ENCODE measurements around the gene PIPOX. TPM values are rescaled to one million over a fixed set of nuclear protein-coding genes. Genes with fewer than 3 reads are reported as not detected.

The PIPOX gene, protein sequence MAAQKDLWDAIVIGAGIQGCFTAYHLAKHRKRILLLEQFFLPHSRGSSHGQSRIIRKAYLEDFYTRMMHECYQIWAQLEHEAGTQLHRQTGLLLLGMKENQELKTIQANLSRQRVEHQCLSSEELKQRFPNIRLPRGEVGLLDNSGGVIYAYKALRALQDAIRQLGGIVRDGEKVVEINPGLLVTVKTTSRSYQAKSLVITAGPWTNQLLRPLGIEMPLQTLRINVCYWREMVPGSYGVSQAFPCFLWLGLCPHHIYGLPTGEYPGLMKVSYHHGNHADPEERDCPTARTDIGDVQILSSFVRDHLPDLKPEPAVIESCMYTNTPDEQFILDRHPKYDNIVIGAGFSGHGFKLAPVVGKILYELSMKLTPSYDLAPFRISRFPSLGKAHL
- total RNA-seq, result 1 to 10 TPM in 3 of 4 donors, under 1 TPM in 1; 0.80 to 2.5 (median 1.5) TPM

DNA sequence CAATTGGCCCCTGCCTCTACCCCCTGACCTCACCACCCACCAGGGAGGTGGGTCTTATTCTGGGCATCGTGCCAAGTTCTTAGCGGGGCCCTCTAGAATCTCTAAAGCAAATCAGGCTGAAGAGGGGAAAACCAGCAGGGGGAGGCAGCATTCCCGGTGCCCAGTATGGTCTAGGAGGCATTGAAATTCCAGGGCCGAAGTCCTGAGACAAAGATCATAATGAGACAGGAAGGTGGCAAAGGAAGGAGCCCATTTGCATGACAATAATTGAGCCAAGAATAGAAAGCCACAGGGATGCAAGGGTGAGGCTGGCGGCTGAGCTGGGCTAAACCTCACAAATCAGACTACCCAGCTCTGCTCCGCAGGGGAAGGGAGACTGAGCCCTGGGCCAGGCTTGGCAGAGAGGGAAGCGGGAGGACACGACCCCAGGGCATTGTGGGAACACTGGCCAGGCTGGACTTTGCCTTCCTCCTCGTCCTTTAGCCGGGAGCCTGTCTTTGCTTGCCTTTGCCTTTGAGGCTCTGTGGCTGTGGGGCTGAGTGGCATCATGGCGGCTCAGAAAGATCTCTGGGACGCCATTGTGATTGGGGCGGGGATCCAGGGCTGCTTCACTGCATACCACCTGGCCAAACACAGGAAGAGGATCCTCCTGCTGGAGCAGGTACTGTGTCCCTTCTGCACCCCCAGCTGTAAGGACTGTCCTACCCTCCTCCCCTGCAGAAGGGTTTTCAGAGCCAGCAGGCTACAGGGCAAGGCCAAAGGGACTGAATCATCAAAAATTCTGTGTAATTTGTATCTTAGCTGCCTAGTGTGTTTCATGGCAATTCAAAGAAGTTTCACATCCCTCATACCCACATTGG lies at the start of gene PIPOX:
TSS of gene PIPOX (plus strand) at position 463 of the 860 bp plus-strand sequence. CDS start at position 548, 85 bp downstream.
- 45 to 46% methylated on average over 13 of the region's 13 CpGs for WGBS, 2 donors
- intact Hi-C loops (cut with DNase I; ENCODE audit: low total_unique reads), result no loop called here
- DNase-seq (ENCODE audit: low spot score in 2 of 2), result no peak
- H3K4me3 ChIP-seq (ENCODE audit: low read depth, poor library complexity, severe bottlenecking), result no peak within 1 kb of the TSS
- TF ChIP-seq POLR2A (IDR thresholded peaks at IDR 0.05), result no peak
- TF ChIP-seq, protein P1, sequence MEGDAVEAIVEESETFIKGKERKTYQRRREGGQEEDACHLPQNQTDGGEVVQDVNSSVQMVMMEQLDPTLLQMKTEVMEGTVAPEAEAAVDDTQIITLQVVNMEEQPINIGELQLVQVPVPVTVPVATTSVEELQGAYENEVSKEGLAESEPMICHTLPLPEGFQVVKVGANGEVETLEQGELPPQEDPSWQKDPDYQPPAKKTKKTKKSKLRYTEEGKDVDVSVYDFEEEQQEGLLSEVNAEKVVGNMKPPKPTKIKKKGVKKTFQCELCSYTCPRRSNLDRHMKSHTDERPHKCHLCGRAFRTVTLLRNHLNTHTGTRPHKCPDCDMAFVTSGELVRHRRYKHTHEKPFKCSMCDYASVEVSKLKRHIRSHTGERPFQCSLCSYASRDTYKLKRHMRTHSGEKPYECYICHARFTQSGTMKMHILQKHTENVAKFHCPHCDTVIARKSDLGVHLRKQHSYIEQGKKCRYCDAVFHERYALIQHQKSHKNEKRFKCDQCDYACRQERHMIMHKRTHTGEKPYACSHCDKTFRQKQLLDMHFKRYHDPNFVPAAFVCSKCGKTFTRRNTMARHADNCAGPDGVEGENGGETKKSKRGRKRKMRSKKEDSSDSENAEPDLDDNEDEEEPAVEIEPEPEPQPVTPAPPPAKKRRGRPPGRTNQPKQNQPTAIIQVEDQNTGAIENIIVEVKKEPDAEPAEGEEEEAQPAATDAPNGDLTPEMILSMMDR (IDR thresholded peaks at IDR 0.05), result no peak

GRCh38 chr17:28993645-28994426 lies 49.1 kb upstream of the PIPOX start:
- 87 to 91% methylated on average over 13 of the region's 13 CpGs for WGBS, 2 donors

DNA sequence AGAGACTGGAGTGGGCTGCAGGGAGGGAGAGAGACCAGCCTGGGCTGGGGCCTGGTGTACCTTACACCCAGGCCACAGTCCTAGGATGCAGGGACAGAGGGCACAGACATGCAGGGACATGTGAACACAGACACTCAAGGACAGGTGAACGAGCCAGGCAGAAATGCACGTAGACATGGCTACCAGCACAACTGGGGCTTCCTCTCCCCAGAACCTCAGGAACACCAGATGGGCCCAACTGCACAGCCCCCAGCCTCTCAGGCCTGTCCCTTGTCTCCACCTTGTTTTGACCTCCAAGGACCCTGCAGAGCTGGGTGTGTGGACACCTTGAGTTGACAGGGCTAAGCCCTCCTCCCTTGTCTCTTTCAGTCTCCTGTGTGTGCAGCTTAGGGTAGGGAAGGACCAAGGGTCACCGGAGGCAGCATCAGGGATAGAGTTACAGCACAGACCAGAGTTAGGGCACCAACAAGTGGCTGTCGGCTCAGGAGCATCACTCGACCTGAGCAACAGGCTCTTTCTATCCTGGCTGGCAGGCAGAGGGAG lies 46.3 kb upstream of the PIPOX start:
- no peak for DNase-seq (ENCODE audit: low spot score in 2 of 2)
- no peak for TF ChIP-seq POLR2A (IDR thresholded peaks at IDR 0.05)
- TF ChIP-seq, protein P1 (IDR thresholded peaks at IDR 0.05), result no peak
- H3K4me3 ChIP-seq (ENCODE audit: low read depth, poor library complexity, severe bottlenecking), result no peak overlapping the region
- intact Hi-C loops (cut with DNase I; ENCODE audit: low total_unique reads), result no loop called here
- WGBS, 2 donors, result 48 to 71% methylated on average over 5 of the region's 5 CpGs

More at GRCh38 chr17:28993645-28994426, 49.1 kb upstream of the PIPOX start:
- DNase-seq (ENCODE audit: low spot score in 2 of 2), result no peak
- TF ChIP-seq POLR2A (IDR thresholded peaks at IDR 0.05), result no peak
- TF ChIP-seq, protein P1 (IDR thresholded peaks at IDR 0.05), result no peak
- H3K4me3 ChIP-seq (ENCODE audit: low read depth, poor library complexity, severe bottlenecking), result no peak overlapping the region
- intact Hi-C loops (cut with DNase I; ENCODE audit: low total_unique reads), result no loop called here

DNA sequence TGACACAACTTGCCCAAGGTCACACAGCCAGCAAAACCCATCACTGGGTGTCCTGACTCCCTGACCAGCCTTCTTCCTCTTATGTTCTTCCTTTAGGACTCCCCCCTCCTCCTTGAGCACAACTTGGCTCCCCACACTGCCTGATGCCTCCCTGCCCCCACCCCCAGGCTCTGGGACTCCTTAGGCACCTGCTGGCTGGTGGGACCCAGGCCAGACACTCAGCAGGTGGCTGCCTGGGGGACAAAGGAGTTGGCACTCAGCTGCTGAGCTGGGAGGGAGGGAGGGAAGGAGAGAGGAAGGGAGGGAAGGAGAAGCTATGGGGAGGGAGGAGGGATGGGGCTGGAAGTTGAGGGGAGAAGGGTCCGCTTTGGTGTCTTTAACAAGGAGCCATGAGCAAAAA lies 45.1 kb upstream of the PIPOX start:
- no peak for TF ChIP-seq POLR2A (IDR thresholded peaks at IDR 0.05)
- TF ChIP-seq, protein P1 (IDR thresholded peaks at IDR 0.05), result no peak
- WGBS, 2 donors, result 95 to 97% methylated on average over 1 of the region's 1 CpG
- intact Hi-C loops (cut with DNase I; ENCODE audit: low total_unique reads), result no loop called here
- no peak for DNase-seq (ENCODE audit: low spot score in 2 of 2)
- H3K4me3 ChIP-seq (ENCODE audit: low read depth, poor library complexity, severe bottlenecking), result no peak overlapping the region

- no peak for DNase-seq (ENCODE audit: low spot score in 2 of 2)
- TF ChIP-seq, protein P1 (IDR thresholded peaks at IDR 0.05), result no peak
- no peak for TF ChIP-seq POLR2A (IDR thresholded peaks at IDR 0.05)
- intact Hi-C loops (cut with DNase I; ENCODE audit: low total_unique reads), result no loop called here
- H3K4me3 ChIP-seq (ENCODE audit: low read depth, poor library complexity, severe bottlenecking), result no peak overlapping the region
- 41 to 54% methylated on average over 5 of the region's 5 CpGs for WGBS, 2 donors
Observed at GRCh38 chr17:28999206-28999605, 43.7 kb upstream of the PIPOX start.
